Activated naive CD8-positive, alpha-beta T cell treated with anti-CD3 and anti-CD28 coated beads for 36 hours (primary cell): Measurements from ENCODE around the gene CREB5. TPM values are rescaled to one million over a fixed set of nuclear protein-coding genes. Genes with fewer than 3 reads are reported as not detected.

Source experiments
- DNase-seq: peaks from one replicate; pipeline ENCODE4 v3.0.0; 2021
- H3K27ac Mint-ChIP-seq: one replicate; pipeline ENCODE4 v1.8.0; 2022; ENCODE audit warnings: mild to moderate bottlenecking, moderate library complexity, mixed read lengths
- H3K27me3 Mint-ChIP-seq: one replicate; pipeline ENCODE4 v1.8.0; 2022; ENCODE audit warnings: mild to moderate bottlenecking, mixed read lengths
- H3K36me3 Mint-ChIP-seq: one replicate; pipeline ENCODE4 v1.8.0; 2021; ENCODE audit warnings: mild to moderate bottlenecking, mixed read lengths
- H3K4me1 Mint-ChIP-seq: one replicate; pipeline ENCODE4 v1.8.0; 2021; ENCODE audit warnings: mixed read lengths
- H3K4me3 Mint-ChIP-seq: one replicate; pipeline ENCODE4 v1.8.0; 2022; ENCODE audit warnings: mild to moderate bottlenecking, moderate library complexity, mixed read lengths
- H3K9me3 Mint-ChIP-seq: one replicate; pipeline ENCODE4 v1.8.0; 2022; ENCODE audit warnings: mixed read lengths
- total RNA-seq, 2 experiments: library from RNA; stranded (reverse); gene quantifications; one replicate each; pipeline ENCODE4 v1.2.3, GENCODE V29; 2021

The CREB5 gene
- total RNA-seq, 2 experiments from 2014 or later, result 2.0 to 2.4 TPM

DNA sequence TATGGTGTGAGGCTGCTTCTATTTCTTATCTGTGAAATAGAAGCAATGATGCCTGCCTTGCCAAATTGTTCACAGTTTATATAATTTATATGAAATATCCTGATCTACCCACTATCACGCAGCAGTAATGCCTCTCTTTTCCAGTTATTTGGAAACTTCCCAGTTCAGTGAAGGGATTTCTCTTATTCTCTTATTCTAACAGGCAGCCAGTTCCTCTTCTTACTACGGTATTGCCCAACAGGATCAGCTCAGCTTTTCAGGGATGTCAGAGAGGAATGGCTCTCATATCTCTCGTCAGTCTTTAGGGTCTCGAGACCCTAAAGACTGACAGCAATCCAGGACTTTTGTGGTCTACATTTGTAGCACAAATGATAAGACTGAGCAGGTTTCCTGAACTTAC, 215.6 kb downstream of the CREB5 start:
- H3K9me3 Mint-ChIP-seq, result no peaks in the 10 kb centered on the region
- H3K27me3 Mint-ChIP-seq, result peaks cover 7% of the 10 kb centered on the region
- H3K36me3 Mint-ChIP-seq, result no peaks in the 10 kb centered on the region
- H3K27ac Mint-ChIP-seq, result no peak overlapping the region
- H3K4me1 Mint-ChIP-seq, result peaks cover 3% of the 10 kb centered on the region
- DNase-seq, result no peak
- H3K4me3 Mint-ChIP-seq, result no peak overlapping the region

DNA sequence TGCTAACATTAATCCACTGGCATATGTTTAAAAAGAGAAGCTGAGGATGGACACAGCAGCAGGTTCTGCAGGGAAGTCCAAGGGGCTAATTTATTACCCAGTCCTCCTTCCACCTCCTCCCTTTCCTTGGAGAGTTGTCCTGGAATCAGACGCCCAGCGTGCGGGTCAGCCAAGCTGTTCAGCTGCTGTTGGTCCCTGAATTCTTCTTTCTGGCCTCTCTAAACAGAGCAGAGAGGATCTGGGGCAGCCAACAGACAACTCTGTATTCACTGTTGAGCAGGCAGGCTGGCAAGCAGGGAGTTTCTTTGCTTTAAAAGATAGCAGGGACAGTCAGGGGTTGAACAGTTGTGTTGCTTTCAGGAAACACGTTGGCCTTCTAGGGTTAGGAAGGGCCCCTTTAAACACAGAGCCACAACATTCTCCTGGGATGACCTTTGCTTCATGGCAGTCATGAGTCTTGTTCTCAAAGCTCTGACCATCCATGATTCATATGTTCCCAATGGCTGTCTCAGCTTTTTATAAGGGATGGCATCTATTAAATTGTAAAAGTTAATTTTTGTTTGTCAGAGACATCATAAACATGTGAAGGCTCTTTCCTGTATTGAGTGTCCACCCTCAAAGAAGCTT, 217.0 kb downstream of the CREB5 start:
- no peak for DNase-seq
- Mint-ChIP-seq H3K9me3 (no peaks in the 10 kb centered on the region), H3K36me3 (no peaks in the 10 kb centered on the region), H3K27ac (no peak overlapping the region), H3K4me1 (peaks cover 3% of the 10 kb centered on the region), H3K4me3 (no peak overlapping the region), H3K27me3 (peaks cover 7% of the 10 kb centered on the region)

DNA sequence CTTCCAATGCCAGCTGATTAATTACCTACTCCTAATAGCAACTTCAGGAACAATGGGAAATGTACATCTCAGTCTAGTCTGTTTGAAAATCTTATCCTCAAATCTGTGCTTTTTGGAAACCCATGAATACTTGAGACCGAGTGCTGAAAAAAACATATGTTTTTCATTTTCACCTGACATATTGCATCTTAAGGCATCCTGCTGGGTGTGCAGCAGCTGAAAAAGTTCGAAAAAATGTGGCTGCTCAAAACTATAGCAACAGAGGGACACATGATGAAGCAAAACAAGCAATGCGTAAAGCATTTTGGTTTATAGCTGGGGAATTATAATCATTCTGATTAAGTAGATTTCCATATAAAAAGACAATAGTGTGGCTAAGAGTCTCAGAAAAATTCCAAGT, 218.0 kb downstream of the CREB5 start:
- Mint-ChIP-seq H3K4me3 (no peak overlapping the region), H3K9me3 (no peaks in the 10 kb centered on the region), H3K36me3 (no peaks in the 10 kb centered on the region), H3K27ac (no peak overlapping the region), H3K27me3 (peaks cover 7% of the 10 kb centered on the region), H3K4me1 (peaks cover 3% of the 10 kb centered on the region)
- no peak for DNase-seq

DNA sequence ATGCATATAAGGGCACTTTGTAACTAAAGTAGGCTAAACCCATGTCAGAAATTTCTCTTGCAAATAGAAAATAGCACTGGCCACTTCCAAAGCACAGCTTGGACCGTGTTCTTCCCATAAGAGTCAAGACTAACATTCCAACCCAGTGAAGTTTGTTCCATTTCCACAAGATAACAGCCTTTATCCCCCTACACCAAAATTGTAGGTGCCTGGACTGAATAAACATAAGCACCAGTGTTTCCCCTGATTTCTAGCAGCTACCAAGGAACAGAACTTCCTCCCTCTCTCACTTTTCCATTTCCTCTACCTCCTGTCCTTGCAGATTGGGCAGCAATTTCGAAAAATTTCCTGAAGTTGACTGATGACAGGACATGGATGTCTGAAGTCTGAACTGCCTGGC, 219.7 kb downstream of the CREB5 start:
- Mint-ChIP-seq H3K4me3 (no peak overlapping the region), H3K9me3 (no peaks in the 10 kb centered on the region), H3K4me1 (no peaks in the 10 kb centered on the region), H3K27ac (no peak overlapping the region), H3K36me3 (no peaks in the 10 kb centered on the region), H3K27me3 (peaks cover 4% of the 10 kb centered on the region)
- no peak for DNase-seq

DNA sequence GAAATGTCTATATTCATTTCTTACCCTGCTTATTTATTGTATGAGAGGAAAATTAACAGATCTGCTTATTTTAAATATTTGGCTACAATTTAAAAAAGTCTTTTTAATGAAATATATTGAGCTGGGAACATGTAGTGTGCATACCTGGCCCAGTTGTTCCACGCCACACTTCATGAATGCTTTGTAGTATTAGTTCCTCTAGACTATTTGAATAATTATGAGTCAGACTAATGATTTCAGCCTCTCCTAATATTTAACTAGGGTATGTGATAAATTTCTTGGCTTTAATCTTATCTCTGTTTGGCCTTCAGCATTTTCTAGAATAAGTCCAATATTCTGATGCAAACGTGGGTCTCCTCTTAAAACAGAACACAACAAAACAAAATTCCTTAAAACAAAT, 226.6 kb downstream of the CREB5 start:
- no peaks in the 10 kb centered on the region for H3K36me3 Mint-ChIP-seq
- H3K9me3 Mint-ChIP-seq, result no peaks in the 10 kb centered on the region
- no peak overlapping the region for H3K27ac Mint-ChIP-seq
- DNase-seq, result no peak
- no peaks in the 10 kb centered on the region for H3K4me1 Mint-ChIP-seq
- no peak overlapping the region for H3K4me3 Mint-ChIP-seq
- H3K27me3 Mint-ChIP-seq, result peaks cover 3% of the 10 kb centered on the region

DNA sequence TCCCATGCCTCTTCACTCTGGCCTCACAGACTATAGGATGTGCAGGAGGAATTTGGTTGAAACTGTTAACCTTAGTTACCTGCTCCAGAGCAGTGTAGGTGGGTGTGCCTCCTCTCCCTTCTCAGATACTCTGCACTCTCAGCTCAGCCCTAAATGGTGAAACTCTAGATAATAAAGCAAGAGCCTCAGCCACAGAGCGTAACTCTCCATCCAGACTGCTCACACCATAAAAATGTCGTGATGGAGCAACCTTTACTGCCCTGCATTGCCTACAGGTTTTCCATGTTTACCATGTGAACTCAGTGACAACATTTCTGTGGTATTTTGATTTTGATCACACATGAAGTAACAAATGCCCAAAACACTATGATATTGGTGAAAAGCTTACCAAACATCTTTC, 227.7 kb downstream of the CREB5 start:
- DNase-seq, result no peak
- no peaks in the 10 kb centered on the region for H3K4me1 Mint-ChIP-seq
- H3K4me3 Mint-ChIP-seq, result no peak overlapping the region
- no peak overlapping the region for H3K27ac Mint-ChIP-seq
- no peaks in the 10 kb centered on the region for H3K36me3 Mint-ChIP-seq
- peaks cover 3% of the 10 kb centered on the region for H3K27me3 Mint-ChIP-seq
- H3K9me3 Mint-ChIP-seq, result no peaks in the 10 kb centered on the region

DNA sequence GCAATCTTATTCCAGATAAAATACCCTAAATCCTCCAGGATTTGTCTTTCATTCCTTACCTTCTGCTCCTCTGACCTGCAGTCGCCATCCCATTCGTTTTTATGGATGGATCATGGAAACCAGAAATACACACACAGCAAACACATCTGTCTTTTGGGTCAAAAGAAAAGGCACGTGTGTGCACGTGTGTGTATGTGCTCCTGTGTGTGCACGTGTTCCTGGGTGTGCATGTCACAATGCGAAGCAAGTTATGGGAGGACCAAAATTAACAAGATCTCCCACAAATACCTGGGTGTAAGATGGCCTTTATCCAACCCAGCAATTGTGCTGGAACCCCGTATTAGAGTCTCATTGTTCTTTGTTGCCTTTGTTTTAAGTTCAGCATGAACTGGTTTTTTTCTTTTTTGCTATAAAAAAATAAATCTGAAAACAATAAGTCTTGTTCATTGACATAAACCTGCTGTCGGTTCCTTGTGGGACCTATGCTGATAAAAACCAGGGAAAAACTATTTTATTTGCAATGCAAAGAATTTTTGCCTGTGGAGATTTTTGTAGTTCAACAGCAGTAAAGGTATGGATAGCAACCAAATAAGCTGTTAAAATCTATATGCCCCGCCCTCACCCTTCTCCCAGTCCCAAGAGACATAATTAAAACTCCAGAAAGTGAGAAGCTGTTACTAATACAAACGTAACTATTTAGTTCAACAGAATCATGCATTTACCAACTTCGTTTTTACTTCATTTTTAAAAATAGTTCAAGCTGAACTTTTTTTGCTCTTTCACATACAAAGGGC, 229.6 kb downstream of the CREB5 start:
- no peak for DNase-seq
- Mint-ChIP-seq H3K36me3 (no peaks in the 10 kb centered on the region), H3K4me1 (no peaks in the 10 kb centered on the region), H3K27me3 (peaks cover 3% of the 10 kb centered on the region), H3K9me3 (no peaks in the 10 kb centered on the region), H3K27ac (no peak overlapping the region), H3K4me3 (no peak overlapping the region)

DNA sequence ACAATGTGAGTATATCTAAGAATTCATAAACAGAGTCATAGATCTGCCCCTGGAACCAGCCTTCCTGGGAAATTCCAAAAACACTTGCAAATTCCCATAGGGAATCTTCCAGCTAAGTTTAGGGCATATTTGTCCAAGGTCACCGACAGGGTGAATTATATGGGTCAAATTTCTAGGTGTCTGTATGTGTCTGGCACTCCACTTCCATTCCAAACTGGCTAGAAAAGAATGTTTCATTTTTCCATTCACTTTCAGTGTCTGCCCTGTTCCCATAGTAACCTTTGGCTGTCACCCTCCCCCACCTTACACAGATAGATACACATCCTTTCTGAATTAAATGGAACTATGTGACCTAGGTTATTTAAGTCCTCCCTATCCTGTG, 230.9 kb downstream of the CREB5 start:
- no peaks in the 10 kb centered on the region for H3K4me1 Mint-ChIP-seq
- no peak overlapping the region for H3K4me3 Mint-ChIP-seq
- H3K27ac Mint-ChIP-seq, result no peak overlapping the region
- no peaks in the 10 kb centered on the region for H3K36me3 Mint-ChIP-seq
- no peaks in the 10 kb centered on the region for H3K27me3 Mint-ChIP-seq
- no peak for DNase-seq
- H3K9me3 Mint-ChIP-seq, result no peaks in the 10 kb centered on the region

DNA sequence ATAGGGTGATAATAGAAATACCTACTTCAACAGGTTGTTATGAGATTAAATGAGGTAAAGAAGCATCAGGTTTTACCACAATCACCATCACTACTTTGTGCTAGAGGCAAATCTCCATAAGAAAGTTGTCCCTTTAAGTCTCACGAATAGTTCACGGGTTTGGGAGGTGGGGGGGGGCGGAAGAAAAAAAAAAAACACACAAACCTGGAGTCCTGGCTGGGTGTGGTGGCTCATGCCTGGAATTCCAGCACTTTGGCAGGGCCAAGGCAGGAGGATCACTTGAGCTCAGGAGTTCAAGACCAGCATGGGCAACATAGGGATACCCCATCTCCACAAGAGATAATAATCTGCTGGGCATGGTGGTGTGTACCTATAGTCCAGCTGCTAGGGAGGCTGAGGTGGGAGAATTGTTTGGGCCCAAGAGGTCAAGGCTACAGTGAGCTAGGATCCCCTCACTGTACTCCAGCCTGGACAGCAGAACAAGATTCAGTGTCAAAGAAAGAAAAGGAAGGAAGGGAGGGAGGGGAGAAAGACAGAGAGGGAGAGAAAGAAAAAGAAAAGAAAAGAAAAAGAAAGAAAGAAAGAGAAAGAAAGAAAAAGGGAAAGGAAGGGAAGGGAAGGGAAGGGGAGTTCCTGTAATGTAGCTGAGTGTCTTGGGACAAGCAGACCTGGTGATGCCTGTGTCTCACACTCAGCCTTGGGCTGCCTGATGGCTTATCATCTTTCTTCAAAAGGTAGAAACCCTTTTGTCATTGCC, 231.4 kb downstream of the CREB5 start:
- H3K4me1 Mint-ChIP-seq, result no peaks in the 10 kb centered on the region
- no peak overlapping the region for H3K27ac Mint-ChIP-seq
- H3K9me3 Mint-ChIP-seq, result no peaks in the 10 kb centered on the region
- no peaks in the 10 kb centered on the region for H3K27me3 Mint-ChIP-seq
- no peaks in the 10 kb centered on the region for H3K36me3 Mint-ChIP-seq
- no peak overlapping the region for H3K4me3 Mint-ChIP-seq
- DNase-seq, result no peak

DNA sequence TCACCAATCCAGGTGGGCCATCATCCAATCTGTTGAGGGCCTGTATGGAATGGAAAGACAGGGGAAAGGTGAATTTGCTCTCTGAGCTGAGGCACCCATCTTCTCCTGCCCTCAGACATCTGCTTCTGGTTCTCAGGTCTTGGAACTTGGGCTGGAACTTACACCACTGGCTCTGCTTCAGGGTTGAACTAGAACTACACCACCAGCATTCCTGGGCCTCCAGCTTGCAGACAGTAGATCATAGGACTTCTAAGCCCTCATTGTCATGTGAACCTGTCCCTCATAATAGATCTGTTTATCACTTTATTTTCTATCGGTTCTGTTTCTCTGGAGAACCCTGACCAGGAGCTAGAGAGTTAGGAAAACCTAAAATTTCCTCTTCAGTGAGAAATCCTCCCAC, 233.5 kb downstream of the CREB5 start:
- DNase-seq, result no peak
- Mint-ChIP-seq H3K4me1 (no peaks in the 10 kb centered on the region), H3K36me3 (no peaks in the 10 kb centered on the region), H3K9me3 (no peaks in the 10 kb centered on the region), H3K27me3 (no peaks in the 10 kb centered on the region), H3K4me3 (no peak overlapping the region), H3K27ac (no peak overlapping the region)

DNA sequence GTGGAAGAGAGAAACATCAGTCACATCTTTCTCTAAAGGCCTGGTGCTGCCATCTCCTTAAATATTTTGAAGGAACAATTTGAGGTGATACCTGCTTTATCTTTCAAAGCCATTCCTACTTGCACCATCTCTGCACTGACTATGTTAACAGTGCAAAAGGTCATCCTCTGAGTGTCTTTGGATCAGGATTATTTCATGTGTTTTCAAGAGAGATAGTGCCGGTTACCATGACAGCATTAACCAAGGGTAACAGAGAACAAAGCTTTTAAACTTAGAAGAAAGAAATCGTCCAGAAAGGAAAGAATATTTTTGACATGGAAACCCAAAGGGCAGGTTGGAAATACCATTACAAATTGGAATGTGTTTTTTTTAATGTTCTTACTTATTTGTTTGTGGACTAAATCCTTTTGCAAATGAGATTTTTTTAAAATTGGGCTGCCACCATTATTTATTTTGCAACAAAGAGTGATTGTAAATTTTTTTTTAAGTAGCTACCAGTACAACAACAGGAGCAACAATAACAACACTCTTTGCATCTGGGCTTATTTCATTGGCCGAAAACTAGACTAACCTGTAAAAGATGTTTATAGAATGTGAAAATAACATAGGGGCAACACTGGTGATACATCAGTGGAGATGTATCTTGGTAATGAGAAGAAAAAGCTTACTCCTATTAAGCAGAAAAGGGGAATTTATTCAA, 234.2 kb downstream of the CREB5 start:
- Mint-ChIP-seq H3K4me1 (no peaks in the 10 kb centered on the region), H3K27ac (no peak overlapping the region), H3K4me3 (no peak overlapping the region), H3K36me3 (no peaks in the 10 kb centered on the region), H3K9me3 (no peaks in the 10 kb centered on the region), H3K27me3 (no peaks in the 10 kb centered on the region)
- no peak for DNase-seq

DNA sequence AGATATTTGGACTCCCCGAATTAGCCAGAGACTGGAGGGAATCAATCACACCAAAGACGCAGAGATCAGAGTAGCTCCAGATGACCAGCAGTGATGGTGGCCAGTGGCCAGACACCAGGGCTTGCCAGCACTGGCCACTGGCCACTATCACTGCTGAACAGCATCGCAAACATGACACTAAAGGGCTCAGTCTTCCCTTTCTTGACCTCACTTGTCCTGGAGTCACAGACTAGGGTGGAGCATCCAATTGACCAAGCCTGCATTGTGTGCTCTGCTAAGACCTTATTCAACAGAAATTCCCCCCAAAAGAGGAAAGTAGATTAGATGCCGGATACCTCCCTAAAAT, 234.7 kb downstream of the CREB5 start:
- Mint-ChIP-seq H3K9me3 (no peaks in the 10 kb centered on the region), H3K4me1 (no peaks in the 10 kb centered on the region), H3K4me3 (no peak overlapping the region), H3K27me3 (no peaks in the 10 kb centered on the region), H3K27ac (no peak overlapping the region), H3K36me3 (no peaks in the 10 kb centered on the region)
- DNase-seq, result no peak

DNA sequence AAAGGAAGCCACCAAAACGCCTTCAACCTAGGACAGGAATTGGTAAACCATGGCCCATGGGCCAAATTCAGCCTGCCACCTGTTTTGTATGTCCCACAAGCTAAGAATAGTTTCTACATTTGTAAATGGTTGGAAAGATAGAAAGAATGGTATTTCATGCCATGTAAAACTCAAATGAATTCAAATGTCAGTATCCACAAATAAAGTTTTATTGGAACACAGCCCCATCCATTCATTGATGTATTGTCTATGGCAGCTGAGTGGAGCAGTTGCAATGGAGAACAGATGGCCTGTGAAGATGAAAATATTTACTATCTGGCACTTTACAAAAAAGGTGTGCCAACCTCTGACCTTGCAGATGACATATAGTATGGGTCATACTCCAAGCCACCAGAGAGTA, 236.9 kb downstream of the CREB5 start:
- DNase-seq, result no peak
- no peaks in the 10 kb centered on the region for H3K4me1 Mint-ChIP-seq
- H3K27me3 Mint-ChIP-seq, result no peaks in the 10 kb centered on the region
- H3K27ac Mint-ChIP-seq, result no peak overlapping the region
- no peaks in the 10 kb centered on the region for H3K36me3 Mint-ChIP-seq
- H3K4me3 Mint-ChIP-seq, result no peak overlapping the region
- no peaks in the 10 kb centered on the region for H3K9me3 Mint-ChIP-seq

DNA sequence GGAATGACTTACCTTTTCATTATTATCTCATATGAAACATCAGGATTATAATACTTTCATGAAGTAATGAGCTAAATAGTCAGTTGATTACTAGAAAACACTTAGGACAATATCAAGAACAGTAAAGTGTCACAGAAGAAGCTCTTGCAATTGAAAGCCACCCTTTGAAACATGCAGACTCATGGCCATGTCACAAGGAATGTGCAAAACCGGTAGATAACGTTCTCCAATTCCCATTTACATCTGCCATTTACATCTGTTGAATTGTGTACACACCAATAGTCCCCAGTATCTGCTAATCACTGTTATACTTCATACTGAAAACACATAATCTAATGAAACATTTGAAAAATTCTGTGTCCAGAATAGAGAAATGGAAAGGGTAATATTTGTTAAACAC, 237.5 kb downstream of the CREB5 start:
- Mint-ChIP-seq H3K27ac (no peak overlapping the region), H3K4me1 (no peaks in the 10 kb centered on the region), H3K4me3 (no peak overlapping the region), H3K9me3 (no peaks in the 10 kb centered on the region), H3K36me3 (no peaks in the 10 kb centered on the region), H3K27me3 (no peaks in the 10 kb centered on the region)
- no peak for DNase-seq

DNA sequence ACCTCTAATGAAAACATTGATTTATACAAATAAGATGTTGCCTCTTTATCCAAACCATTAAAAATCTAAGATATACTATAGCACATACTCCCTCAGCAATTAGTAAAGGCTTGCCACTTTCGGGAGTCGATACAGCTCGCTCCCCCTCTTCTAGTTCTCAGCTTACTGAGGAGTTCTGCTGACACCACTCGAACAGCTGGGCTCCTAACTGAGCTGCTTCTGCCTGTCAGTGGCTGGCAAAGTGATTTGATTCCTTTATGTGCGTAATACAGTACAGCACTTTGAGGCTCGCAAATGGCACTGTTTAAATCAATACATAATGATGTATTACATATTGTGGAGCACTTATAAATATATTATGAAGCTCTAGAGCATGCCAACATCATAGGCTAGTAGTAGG, 241.8 kb downstream of the CREB5 start:
- Mint-ChIP-seq H3K36me3 (no peaks in the 10 kb centered on the region), H3K9me3 (peaks cover 3% of the 10 kb centered on the region), H3K4me1 (no peaks in the 10 kb centered on the region), H3K27me3 (no peaks in the 10 kb centered on the region), H3K27ac (no peak overlapping the region), H3K4me3 (no peak overlapping the region)
- no peak for DNase-seq
